Endothelial cell of umbilical vein (primary cell): ENCODE results near the gene LAMP1.

Source experiments
- CTCF ChIP-seq, 2 donors: IDR thresholded peaks; 1 replicate in 1 of 2; 2 replicates in 1 of 2; pipeline ENCODE4 v1.5.1; 2011; ENCODE audit warnings: low read length in 2 of 2, mild to moderate bottlenecking in 2 of 2, moderate library complexity in 2 of 2, control low read depth in 1 of 2, inconsistent platforms in 1 of 2, low read depth in 1 of 2; ENCODE audit not compliant: insufficient read depth in 1 of 2; ENCODE audit errors: extremely low read depth in 1 of 2
- POLR2A ChIP-seq: IDR thresholded peaks from 2 replicates; pipeline ENCODE4 v1.6.1; 2012; ENCODE audit warnings: low read depth, mild to moderate bottlenecking, control low read depth, low read length

- TF ChIP-seq CTCF (IDR thresholded peaks at IDR 0.05; ENCODE audit: extremely low read depth in 1 of 2, insufficient read depth in 1 of 2, low read depth in 1 of 2, low read length in 2 of 2) (no peak), POLR2A (no peak)
These were observed 44.4 kb upstream of the LAMP1 start for GRCh38 chr13:113252516-113253095.
